Measurements from ENCODE around the gene GBE1.

The GBE1 gene

DNA sequence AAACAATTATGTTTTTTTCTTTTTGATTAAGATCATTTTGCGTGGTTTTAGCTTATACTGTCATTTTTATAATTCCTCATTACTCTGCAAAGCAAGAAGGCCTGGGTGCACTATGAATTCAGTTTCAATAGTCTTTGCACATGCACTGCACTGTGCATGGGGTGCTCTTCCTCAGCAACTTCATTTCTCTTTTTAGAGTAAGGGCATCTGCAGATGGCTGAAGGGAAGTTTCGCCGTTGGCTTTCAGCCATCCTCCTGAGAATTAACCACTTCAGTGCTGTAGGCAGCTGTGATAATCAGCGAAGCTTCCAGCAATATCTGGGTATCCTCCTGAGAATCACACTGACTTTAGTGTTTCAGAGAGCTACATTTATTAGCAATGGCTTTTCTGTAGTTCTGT is 284.8 kb downstream of the GBE1 start:
- H3K4me3 ChIP-seq (ENCODE audit: low read depth, low read length): no peak overlapping the region

DNA sequence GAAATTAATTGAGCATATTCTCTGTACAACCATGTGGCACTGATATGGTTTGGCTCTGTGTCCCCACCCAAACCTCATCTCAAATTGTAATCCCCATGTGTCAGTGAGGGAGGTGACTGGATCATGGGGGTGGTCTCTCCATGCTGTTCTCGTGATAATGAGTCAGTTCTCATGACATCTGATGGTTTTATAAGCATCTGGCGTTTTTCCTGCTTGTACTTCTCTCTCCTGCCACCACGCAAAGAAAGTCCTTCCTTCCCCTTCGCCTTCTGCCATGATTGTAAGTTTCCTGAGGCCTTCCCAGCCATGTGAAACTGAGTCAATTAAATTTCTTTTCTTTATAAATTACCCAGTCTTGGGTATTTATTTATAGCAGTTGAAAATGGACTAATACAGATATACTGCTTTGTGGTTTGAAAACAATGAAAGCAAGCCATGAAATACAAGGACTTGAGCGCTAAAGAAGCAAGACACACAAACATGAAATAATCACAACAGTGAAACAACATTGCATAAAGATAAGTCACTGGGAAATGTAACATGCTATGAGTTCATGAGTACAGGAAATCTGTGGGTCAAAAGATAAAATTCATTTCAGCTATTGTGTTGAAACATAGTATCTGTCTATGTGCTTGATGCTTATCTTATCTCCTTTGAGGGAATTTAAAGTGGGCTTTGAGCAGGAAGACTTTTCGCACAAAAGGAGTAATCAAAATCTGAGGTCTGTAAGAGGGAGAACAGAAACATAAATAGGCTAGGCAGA is 288.7 kb downstream of the GBE1 start:
- no peak overlapping the region for H3K4me3 ChIP-seq (ENCODE audit: low read depth, low read length)

- H3K4me3 ChIP-seq (ENCODE audit: low read depth, low read length): no peak overlapping the region
These were observed 290.7 kb downstream of the GBE1 start for GRCh38 chr3:81470524-81471278.

GRCh38 chr3:81468391-81468790 is 293.1 kb downstream of the GBE1 start:
- no peak overlapping the region for H3K4me3 ChIP-seq (ENCODE audit: low read depth, low read length)

DNA sequence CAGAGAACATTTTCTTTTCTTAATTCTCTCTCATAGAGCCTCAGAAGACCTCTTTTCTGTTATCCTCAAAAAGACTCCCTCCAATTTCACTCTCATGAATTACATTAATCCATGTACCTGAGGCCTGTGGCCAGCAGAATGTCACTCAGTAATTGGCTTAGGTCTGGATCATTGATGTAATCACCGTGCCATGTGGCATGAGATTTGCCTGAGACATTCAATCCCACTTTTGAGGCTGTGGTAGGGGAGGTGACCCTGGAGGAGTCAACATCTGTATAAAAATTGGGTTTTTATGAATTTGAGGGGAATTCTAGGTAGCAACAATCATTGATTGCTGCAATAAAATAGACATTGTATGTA is 295.3 kb downstream of the GBE1 start:
- H3K4me3 ChIP-seq (ENCODE audit: low read depth, low read length): no peak overlapping the region

DNA sequence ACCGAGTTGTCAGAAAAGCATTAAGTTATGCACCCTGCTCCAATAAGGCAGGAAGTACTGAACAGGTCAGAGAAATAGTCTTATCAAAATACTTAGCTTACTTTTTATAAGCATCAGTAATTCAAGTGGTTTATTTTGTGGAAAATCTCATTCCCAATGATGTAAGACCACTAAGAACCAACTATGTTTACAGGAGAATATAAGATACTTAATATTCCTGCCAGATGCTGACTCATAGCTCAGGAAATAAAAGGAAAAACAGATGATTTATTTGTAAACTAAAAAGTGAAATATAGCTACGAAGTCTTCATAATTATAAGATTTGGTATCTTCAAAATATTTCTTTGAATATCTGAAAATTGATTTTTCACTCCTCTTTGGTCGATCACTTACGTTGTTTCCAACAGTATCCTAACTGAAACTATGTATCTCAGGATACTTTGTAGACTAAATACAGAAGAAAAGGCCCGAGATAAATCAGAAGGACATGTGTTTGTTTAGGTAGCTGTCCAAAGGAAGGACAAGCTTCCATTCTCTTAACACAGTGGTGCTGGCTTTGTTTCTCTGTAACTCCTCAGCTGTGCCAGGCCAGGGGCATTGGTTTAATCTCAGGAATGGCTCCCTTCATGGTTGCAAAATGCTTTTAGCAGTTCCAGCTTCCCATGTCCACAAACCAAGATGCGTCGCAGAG is 295.8 kb downstream of the GBE1 start:
- no peak overlapping the region for H3K4me3 ChIP-seq (ENCODE audit: low read depth, low read length)

GRCh38 chr3:81463781-81464180 is 297.7 kb downstream of the GBE1 start:
- H3K4me3 ChIP-seq (ENCODE audit: low read depth, low read length): no peak overlapping the region

DNA sequence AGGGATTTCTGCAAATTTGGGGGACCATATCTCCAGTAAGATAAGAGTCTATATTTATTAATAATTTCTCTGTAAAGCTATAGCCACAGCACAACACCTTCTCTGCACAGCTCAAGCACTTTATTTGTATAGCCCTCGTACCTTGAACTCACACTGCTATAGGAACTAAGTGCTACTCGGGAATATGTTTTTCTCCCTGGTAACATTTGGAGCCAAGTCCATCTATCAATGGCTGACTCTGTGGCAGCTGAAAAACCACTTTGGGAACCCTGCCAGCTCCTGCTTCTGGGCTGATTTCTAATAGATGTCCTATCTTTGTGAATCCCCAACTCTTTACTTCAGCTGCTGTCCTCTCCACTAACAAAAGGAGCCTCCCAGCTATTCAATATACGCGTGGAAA is 298.5 kb downstream of the GBE1 start:
- H3K4me3 ChIP-seq (ENCODE audit: low read depth, low read length): no peak overlapping the region

DNA sequence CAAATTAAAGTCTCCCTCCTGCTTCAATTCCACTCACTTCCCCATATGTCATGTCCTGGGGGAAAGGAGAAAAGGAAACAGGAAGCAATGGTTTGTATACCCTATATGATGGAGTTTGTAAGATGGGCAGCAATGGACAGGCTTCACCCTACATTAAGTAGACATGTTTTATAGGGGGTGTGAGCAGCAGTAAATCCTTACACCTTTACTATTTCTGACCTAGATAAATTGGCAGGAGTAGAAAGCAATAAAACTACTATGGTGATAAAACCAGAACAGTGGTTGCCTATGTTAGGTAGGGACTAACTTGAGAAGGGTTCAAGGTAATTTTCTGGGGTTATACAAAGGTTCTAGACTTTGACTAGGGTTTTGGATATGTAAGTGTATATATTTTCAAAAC is 301.7 kb downstream of the GBE1 start:
- H3K4me3 ChIP-seq (ENCODE audit: low read depth, low read length): no peak overlapping the region

GRCh38 chr3:81452418-81452817 is 309.0 kb downstream of the GBE1 start:
- no peak overlapping the region for H3K4me3 ChIP-seq (ENCODE audit: low read depth, low read length)

- no peak overlapping the region for H3K4me3 ChIP-seq (ENCODE audit: low read depth, low read length)
These were observed 309.8 kb downstream of the GBE1 start for GRCh38 chr3:81451611-81452010.

DNA sequence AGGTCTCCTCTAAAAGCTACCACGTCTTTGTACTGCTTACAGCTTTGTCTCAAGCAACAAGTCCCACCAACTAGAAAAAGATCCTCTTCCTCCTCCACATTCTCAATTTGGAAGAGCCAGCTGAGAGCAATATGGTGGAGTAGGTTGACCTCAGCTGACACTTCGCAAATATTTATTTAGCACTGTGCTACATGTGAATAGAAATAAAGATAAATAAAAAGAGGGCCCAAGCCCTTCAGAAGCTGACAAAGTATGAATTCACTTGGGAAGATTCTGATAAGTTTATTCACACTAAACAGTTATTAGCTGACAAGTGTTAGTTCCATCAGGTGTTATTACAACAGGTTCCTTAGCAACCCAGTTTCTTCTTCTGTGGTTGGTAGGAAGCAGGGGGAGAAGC is 310.3 kb downstream of the GBE1 start:
- H3K4me3 ChIP-seq (ENCODE audit: low read depth, low read length): no peak overlapping the region

GRCh38 chr3:81446806-81447205 is 314.6 kb downstream of the GBE1 start:
- H3K4me3 ChIP-seq (ENCODE audit: low read depth, low read length): no peak overlapping the region

DNA sequence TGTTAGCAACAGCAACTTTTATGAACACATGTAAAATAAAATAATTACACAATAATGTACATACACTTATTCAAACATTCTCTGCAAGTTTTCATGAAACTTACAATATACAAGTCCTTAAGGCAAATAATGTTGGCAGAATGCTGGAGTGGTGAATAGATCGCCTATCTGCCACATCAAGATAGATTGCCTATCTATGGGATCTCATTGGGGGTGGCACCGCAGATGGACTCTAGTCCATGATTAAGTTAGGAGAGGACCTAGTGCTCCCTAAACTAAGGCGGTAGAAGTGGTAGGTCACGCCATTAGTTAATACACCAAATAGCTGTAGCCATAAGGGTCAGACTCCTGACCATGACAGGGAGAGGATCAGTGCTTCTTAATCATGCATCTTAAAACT is 315.7 kb downstream of the GBE1 start:
- no peak overlapping the region for H3K4me3 ChIP-seq (ENCODE audit: low read depth, low read length)

DNA sequence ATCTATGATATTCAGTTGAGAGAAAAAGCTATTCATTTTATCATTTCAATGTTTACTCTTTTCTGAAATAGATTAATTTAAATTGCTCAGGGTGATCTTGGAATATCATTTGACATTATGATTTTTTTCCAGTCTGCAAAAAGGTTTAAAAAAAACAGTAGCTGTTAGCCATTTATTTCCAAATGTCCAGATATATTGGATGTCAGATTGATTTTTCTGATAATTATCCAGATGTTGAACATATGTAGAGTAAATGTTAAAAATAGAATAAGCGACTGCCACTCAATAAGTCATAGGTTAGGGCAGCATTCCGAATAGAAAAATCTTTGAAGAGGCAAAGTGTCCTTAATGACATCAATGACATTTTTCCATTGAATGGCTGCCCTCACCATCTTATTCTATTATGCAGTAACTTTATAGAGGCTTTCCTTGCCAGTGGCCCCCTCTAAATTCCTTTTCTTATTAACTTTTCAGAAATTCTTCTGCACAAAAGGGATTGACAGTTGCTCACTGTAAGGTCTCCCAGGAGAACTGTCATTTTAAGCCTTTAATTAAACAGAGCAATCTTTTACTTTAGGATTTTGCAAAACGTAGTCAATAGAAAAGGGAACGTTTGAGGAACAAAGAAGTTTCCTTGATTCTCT is 316.5 kb downstream of the GBE1 start:
- H3K4me3 ChIP-seq (ENCODE audit: low read depth, low read length): no peak overlapping the region

DNA sequence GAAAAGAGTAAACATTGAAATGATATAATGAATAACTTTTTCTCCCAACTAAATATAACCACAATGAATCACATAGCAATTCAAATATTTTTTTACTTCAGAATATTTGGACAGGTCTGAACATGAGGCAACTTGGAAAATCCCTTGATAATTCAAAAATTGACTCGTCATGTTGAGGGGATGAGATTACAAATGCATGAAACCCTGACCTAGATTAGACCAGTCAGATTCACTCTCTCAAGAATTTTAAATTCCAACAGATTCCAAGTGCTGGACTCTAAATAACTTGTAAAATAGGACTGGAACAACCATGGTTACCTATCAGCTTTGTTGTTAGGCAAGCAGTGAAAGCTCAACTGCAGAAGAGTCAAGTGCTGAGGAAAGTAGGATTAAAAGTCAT is 317.5 kb downstream of the GBE1 start:
- H3K4me3 ChIP-seq (ENCODE audit: low read depth, low read length): no peak overlapping the region

DNA sequence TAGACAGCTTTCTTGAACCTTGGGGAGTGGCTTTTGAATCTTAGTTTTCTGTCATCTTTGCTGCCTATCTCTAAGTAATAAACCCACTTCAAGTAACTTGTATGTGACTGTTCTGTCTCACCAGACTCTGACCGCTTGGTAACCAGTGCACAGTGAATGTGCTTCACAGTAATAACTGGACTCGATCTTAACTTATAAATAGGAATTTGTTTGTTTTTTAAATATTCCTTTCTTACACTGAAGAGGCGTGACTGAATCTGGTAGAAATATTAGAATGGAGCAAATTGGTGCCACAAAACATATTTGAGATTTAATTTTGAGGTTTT is 318.0 kb downstream of the GBE1 start:
- no peak overlapping the region for H3K4me3 ChIP-seq (ENCODE audit: low read depth, low read length)

GRCh38 chr3:81442758-81443456 is 318.5 kb downstream of the GBE1 start:
- no peak overlapping the region for H3K4me3 ChIP-seq (ENCODE audit: low read depth, low read length)

- H3K4me3 ChIP-seq (ENCODE audit: low read depth, low read length): no peak overlapping the region
These were observed 320.8 kb downstream of the GBE1 start for GRCh38 chr3:81440661-81441060.
